Left forelimb (tissue), 1 donor: Measurements from ENCODE around the gene FLRT3.

Experiments
- DNase-seq: peaks from one replicate; pipeline ENCODE4 v3.0.0-alpha.2; 2018; ENCODE audit warnings: low spot score

FLRT3 gene

GRCh38 chr20:14337400-14338171 is at the start of gene FLRT3:
Gene FLRT3, minus strand, starts transcription at chr20:14337612. Its CDS starts 10,106 bp downstream, at chr20:14327506.
- peak; percentile 89 for DNase-seq

DNA sequence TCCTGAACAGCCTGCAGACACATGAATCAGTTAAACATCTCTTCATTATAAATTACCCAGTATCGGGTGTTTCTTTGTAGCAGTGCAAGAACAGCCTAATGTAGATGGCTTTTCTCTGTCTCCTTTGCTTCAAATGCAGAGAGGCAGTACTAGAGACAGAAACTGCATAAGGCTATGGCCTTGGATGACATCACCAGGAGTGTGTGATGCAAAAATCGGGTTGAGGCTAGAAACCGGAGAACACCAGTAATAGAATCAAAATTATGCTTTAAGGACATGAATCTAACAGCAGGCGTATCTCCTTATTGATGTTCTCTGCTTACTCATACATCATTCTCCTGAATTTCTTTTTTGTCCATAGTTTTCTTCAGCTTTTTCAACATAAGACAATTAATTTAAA is 49.3 kb upstream of the FLRT3 start:
- no peak for DNase-seq

DNA sequence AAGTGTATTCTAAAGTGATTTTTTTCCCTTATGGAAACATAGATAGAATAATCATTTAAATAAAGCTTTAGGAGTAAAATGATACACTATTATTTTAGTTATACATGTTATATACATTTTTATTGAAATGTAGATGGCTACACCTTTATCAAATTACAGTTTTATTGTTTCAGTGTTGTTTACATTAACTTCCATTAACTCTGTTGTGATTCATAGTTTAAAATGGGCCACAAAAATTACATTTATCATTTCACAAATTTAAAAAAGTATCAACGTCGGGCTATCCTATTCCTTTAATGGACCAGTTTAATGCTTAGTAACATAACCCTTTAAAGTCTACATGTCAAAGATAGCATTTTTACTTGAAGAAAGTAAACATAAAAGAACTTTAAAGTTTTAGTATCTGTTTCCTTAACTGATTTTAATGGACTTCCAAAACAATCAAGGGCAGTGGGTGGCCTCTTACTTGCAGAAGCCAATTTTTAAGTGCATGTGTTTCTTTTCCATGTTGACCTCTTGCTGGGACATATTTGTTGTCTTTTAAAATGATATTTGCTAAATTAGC is 47.8 kb upstream of the FLRT3 start:
- DNase-seq = no peak

DNA sequence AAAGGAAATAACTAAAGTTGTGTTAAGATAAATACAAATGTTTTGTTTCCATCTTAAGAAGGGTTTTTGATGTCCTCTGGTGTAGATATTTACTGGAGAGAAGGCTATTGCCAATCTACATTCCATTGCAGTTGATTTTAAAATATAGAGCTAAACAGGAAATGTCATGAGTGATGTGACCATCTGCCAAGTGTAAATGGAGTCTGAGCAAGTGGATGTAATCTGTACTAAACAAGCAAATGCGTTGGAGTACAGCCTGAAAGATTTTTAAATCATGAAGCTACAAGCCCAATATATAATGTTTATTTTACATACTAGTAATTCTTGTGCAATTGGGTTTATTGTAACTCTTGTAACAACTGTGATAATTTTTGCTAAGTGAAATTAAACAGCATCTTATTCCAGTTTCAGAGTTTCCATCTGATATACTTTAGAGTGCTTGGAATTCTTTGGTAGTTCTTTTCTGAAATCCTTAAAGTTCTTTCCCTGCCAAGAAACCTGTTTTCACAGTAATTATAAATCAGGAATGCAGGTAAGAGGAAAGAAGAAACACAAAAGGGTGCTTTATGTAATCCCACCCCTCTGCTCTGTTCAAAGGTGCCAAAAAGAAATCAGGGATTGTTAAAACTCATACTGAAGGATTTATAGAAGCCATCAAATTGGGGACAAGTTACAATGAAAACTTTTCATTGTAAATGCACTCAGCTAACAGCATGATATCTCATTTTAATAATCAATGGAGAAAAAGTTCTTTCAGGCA is 47.2 kb upstream of the FLRT3 start:
- no peak for DNase-seq

GRCh38 chr20:14383335-14383734 is 45.9 kb upstream of the FLRT3 start:
- no peak for DNase-seq

GRCh38 chr20:14378326-14378725 is 40.9 kb upstream of the FLRT3 start:
- DNase-seq = no peak

DNA sequence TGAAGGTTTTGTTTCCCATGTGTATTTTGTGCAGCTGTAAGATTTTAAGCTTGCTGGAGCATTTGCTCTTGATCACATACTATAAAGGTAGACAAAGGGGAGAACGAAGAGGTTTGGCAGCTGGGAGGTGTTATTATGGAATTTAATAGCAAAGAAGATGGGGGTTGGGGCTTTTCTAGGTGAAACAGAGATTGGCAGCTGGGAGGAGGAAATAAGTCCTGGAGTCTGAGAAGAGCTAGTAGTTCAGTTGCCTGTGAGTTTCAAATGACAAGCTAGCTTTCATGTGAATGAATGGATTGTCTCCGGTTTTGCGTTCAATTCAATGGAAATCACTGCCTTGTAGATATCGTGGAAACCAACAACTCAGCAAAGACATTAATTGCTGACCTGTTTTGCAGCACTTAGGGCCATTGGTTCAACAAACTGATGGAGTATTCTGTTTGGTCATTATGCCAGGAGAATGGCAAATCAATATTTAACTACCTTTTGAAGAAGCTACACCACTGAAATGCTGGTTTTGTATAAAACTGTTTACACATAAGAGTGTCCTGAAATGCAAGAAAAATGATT is 38.1 kb upstream of the FLRT3 start:
- no peak for DNase-seq

- no peak for DNase-seq
Measured at GRCh38 chr20:14374196-14374595, 36.8 kb upstream of the FLRT3 start.

- DNase-seq = no peak
Measured at GRCh38 chr20:14361509-14362345, 24.3 kb upstream of the FLRT3 start.

DNA sequence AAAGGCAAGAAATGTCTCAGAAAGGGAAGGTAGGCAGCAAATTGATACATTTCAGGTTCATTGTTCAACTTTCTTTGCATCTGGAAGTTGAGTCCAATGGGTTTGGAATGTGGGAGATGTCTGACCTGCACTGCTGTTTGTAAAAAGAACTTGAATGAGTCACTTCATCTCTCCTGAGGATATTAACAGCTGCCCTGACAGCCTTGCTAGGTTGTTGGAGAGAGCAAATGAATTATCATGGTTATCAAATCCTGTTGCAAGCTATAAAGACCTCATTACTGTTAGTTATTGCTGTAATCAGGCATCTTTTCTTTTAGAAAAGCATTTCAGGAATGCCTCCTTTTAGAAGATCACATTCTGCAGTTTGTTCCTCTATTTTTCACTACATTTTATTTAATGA is 23.0 kb upstream of the FLRT3 start:
- DNase-seq = no peak

GRCh38 chr20:14355791-14356190 is 18.4 kb upstream of the FLRT3 start:
- no peak for DNase-seq

DNA sequence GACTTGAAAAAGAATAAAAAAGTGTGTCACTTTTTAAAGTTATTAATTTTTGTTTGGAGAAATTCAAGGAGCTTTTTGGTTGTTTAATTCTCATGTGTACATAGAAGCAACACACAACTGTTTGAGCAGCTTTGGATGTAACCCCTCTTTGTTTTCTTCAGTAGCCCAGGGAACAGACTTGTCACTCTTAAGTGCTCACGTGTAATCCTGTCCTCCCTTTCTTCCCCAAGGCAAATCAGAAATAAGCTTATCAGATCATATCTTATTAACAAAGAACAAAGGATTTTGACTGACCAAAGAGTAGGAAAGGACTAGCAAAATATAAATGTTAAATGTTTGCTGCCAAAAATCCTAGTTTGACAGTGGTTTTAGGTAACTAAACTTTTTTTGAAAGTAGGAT is 7.3 kb upstream of the FLRT3 start:
- DNase-seq = no peak

DNA sequence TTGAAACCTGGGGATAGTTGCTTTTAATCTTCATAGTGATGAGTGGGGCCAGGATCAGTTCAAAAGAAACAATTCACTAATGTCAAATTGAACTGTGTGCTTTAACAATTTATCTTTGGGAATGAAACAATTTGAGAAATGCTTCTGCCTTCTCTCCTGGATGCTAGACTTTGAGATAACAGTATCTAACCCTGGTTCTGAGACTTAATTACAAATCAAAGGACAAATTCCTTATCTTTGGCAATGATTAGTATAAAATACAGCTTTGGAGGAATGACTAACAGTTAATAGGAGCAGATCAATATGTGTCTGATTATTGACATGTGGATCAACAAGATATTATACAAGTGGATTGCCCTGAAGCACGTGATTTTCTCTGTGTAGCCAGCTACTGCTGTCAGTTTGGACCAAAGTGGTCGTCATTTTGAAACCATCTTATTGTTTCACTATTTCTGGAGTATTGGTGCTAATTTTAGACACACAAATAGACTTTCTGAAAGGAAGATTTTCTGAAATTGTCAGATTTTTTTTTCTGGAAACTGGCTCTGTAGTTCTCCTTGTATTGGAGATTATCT is 6.2 kb upstream of the FLRT3 start:
- no peak for DNase-seq

DNA sequence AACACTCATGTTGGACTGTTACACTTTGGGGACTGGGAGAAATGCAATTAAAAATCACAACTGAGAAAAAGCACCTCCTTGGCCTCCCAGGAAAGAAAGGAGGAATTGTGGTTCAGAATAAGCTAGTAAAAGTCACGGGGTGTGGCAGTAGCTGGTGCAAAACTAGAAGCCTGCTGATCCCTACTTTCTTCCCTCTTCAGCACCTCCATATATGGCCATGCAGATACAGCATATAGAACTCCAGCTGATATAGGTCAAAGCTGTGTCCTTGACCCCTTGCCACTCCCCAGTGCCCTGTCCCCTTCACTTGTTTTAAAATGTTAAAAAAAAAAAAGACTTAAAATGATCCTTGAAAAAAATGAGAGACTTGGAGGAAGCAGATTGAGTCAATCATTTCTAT is 5.5 kb upstream of the FLRT3 start:
- no peak for DNase-seq

DNA sequence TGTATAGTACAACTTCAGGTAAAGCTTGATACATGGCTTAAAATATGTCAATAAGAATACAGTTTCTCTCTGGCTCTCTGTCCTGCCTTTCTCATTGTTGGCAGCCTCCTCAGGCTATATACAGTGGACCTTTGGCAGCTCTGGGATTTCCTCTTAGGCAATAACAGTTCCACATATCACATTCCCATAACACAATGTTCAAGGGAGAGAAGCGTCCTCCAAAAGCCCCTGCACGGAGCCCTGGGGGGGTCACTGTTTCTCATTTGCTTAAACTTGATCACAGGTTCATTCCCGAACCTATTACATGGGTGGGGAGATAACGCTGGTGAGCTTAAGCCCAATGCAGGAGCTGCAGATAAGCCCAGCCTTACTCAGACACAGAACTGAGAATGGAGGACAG is 4.4 kb upstream of the FLRT3 start:
- DNase-seq = peak; percentile 58

GRCh38 chr20:14336686-14337085 is 726 bp downstream of the FLRT3 start:
- DNase-seq = no peak

GRCh38 chr20:14335052-14335451 is 2.4 kb downstream of the FLRT3 start:
- DNase-seq = no peak

DNA sequence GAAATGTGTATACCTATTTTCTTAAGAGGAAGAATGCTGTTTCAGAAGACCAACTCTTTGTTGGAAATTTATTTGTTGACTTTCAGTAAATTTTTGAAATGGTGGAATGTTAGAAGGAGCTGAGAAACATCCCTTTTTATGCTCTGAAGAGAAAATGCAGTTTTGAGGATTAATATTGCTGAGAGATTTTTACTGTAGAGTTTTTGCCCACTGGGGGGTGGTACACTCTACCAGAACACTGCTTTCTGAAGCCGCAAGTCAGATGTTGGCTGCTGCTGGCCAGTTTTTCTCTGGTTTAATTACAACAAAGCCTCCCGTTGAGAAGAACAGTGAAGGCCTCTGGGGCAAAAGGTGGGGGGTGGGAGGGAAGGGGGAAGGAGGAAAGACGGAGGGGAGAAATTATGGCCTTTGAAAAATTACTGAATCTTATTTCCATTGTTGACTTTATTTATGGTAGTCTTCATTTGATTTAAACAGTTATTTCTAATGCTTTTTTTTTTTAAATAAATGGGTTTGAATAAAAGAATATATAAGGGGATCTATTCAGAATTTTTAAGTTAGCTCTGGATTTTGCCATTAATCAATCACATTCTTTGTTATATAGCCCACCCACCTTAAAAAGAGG is 3.0 kb downstream of the FLRT3 start:
- peak; percentile 70 for DNase-seq

GRCh38 chr20:14333721-14334120 is 3.7 kb downstream of the FLRT3 start:
- DNase-seq = no peak

GRCh38 chr20:14332866-14333265 is 4.5 kb downstream of the FLRT3 start:
- DNase-seq = no peak

DNA sequence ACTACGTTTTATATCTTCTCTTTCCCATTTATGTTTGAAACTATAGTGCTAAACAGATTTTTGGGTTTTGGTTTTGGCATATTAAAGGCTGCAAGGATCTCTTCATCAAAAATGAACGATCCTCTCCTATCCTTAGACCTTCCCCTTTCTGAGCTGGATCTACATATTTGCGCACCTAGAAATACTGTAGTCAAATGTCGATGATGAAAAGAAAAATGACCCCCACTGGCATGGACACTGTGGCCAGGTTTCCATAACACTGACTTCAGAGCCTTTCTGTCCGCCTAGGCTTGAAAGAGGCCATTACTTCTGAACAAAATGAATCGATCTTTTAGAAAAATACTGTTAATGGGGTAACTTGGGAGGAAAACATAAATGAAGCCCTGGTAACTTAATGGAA is 5.8 kb downstream of the FLRT3 start:
- no peak for DNase-seq
